ENCODE measurements around the gene FNDC1.

The FNDC1 gene

GRCh38 chr6:159308198-159308597, 139.0 kb downstream of the FNDC1 start:
- DNase-seq (ENCODE audit: low read depth) = no peak

- DNase-seq (ENCODE audit: low read depth) = no peak
Measured at GRCh38 chr6:159309723-159310122, 140.5 kb downstream of the FNDC1 start.

DNA sequence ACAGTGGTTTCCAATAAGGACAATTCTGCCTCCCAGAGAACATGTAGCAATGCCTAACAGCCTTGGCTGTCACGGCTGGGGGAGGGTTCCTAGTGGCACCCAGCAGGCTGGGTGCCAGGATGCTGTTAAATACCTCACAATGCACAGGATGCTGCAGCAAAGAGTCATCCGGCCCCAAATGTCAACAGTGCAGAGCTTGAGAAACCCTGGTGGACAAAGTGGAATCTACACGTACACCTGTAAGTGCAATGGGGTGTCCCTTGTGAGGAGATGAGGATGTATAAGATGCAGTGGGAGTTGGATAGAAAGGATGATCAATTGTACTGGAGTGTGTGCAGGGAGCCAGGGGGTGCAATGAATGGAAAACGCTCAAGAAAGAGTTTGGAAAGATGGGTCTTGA, 142.4 kb downstream of the FNDC1 start:
- no peak for DNase-seq (ENCODE audit: low read depth)

GRCh38 chr6:159312206-159312605, 143.0 kb downstream of the FNDC1 start:
- DNase-seq (ENCODE audit: low read depth) = no peak

DNA sequence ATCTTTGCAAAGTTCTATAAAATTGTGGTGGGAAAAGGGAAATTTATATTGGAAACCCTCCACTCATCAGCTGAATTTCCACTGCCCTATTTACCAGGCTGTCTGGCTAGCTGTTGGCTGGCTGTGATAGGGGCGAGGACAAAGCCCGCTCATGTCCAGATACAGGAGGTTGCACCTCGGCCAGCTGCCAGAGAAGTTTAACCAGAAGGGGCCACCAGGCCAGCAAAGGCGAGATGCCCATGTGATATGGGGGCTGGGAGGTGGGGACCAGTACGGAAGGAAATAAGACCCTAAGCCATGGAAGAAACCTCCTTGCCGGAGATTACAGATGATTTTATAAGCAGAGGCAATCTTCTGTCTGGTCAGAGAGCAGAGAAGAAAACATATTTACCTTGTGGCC, 143.8 kb downstream of the FNDC1 start:
- no peak for DNase-seq (ENCODE audit: low read depth)

DNA sequence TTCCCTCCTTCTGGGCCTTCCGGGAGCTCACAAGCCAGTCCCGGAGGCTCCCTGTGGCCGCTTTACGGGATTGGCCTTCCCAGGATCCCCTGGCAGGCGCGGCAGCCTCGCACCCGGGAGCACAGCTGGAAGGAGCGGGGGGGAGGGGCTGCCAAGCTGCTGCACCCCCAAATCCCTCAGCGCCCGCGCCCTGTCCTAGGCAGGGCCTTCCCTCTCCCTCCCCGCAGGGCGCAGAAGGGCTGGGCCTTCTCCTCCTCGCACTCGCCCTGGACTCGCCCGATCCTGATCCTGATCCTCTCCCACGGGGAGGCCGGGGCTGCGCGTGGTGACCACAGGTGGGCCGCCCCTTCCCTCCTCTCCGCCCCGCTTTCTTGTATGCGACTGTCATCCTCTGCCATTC, 146.4 kb downstream of the FNDC1 start:
- no peak for DNase-seq (ENCODE audit: low read depth)

GRCh38 chr6:159317430-159317829, 148.2 kb downstream of the FNDC1 start:
- no peak for DNase-seq (ENCODE audit: low read depth)

DNA sequence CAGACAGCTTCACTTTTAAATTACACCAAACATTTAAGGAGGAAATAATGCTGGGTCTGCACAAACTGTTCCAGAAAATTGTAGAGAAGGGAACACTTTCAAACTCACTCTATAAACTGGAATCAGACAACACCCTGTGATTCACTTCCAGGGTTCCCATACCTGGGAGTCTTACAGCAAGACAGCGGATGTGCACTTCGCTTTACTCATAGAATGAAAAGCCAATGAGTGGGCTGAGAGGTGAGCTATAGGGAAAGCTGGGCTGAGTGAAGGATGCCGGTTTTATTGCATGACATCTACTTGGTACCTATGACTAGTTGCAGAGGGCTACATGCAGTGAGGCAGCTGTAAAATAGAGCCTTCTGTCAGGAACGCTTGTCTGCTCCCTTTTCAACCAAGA, 152.1 kb downstream of the FNDC1 start:
- no peak for DNase-seq (ENCODE audit: low read depth)

Data from activated T-cell treated with anti-CD3 and anti-CD28 coated beads for 1 hour (primary cell).